A673 (cell line): Measurements from ENCODE around the gene CCDC86. TPM values are rescaled to one million over a fixed set of nuclear protein-coding genes. Genes with fewer than 3 reads are reported as not detected.

ENCODE experiments used
- BruUV-seq: library from RNA; stranded (reverse); fragments of 400-500 nt; replicated peaks from 2 replicates; lab custom pipeline; 2021; lab: Mats Ljungman, UMichigan
- CTCF ChIA-PET: fragments of 300-600 bp; sonication (Branson Sonifier 250); formaldehyde crosslinking; loops from one replicate; lab custom pipeline; 2022; ENCODE audit warnings: antibody characterized with exemption; lab: Charles Lee
- POLR2A ChIA-PET: fragments of 300-600 bp; sonication (Branson Sonifier 250); formaldehyde crosslinking; loops from one replicate; lab custom pipeline; 2022; ENCODE audit warnings: antibody characterized with exemption; ENCODE audit not compliant: low non-redundant PET; lab: Charles Lee
- DNase-seq: peaks from one replicate; pipeline ENCODE4 v3.0.0-alpha.2; 2015; ENCODE audit warnings: low spot score
- H3K27ac ChIP-seq: fragments of 200-600 bp; sonication (generic); 2 replicates; pipeline ENCODE4 v1.5.1; 2016; ENCODE audit warnings: mixed run types, low read depth, mild to moderate bottlenecking, mixed read lengths, antibody characterized with exemption, low read length; ENCODE audit not compliant: poor library complexity, severe bottlenecking
- H3K27me3 ChIP-seq: fragments of 200-600 bp; sonication (generic); replicated peaks from 2 replicates; pipeline ENCODE4 v1.6.1; 2017; ENCODE audit warnings: mixed run types, low read depth, mild to moderate bottlenecking, mixed read lengths, antibody characterized with exemption, low read length; ENCODE audit not compliant: insufficient read depth, poor library complexity
- H3K36me3 ChIP-seq: fragments of 200-600 bp; sonication (generic); 2 replicates; pipeline ENCODE4 v1.6.1; 2016; ENCODE audit warnings: mixed run types, mild to moderate bottlenecking, mixed read lengths, antibody characterized with exemption, low read length; ENCODE audit not compliant: insufficient read depth, poor library complexity, severe bottlenecking
- H3K4me1 ChIP-seq: fragments of 200-600 bp; sonication (generic); 2 replicates; pipeline ENCODE4 v1.6.1; 2017; ENCODE audit warnings: mixed run types, mild to moderate bottlenecking, mixed read lengths, antibody characterized with exemption, low read length; ENCODE audit not compliant: insufficient read depth, poor library complexity, severe bottlenecking
- H3K4me3 ChIP-seq: fragments of 200-600 bp; sonication (generic); 2 replicates; pipeline ENCODE4 v1.5.1; 2016; ENCODE audit warnings: low read depth, mixed run types, mild to moderate bottlenecking, mixed read lengths, low read length; ENCODE audit not compliant: poor library complexity, severe bottlenecking
- H3K9me3 ChIP-seq: fragments of 200-600 bp; sonication (generic); 2 replicates; pipeline ENCODE4 v1.6.1; 2016; ENCODE audit warnings: mixed run types, low read depth, mild to moderate bottlenecking, mixed read lengths, antibody characterized with exemption, low read length; ENCODE audit not compliant: poor library complexity, severe bottlenecking
- EZH2 ChIP-seq: fragments of 200-600 bp; sonication (generic); IDR thresholded peaks from 2 replicates; pipeline ENCODE4 v1.6.1; 2017; ENCODE audit warnings: borderline replicate concordance, low read depth, mild to moderate bottlenecking, mixed read lengths, antibody characterized with exemption, low read length; ENCODE audit not compliant: poor library complexity, severe bottlenecking
- intact Hi-C: fragments of 100-400 bp; cut with micrococcal nuclease; formaldehyde crosslinking; loops from one replicate; pipeline ENCODE4 v1.10.0; 2022; ENCODE audit not compliant: unreplicated experiment
- total RNA-seq: library from RNA; stranded (reverse); gene quantifications from 2 replicates; pipeline ENCODE4 v1.2.3, GENCODE V29; 2021
- TF ChIP-seq, protein P1 (sequence below): fragments of 300-800, 200-600 bp; sonication (generic); conservative IDR thresholded peaks from 2 replicates; pipeline ENCODE4 v1.5.1; 2017; ENCODE audit warnings: low read depth, mild to moderate bottlenecking, antibody characterized with exemption, low read length, moderate library complexity, mixed read lengths

The CCDC86 gene
- total RNA-seq, 1 experiment from 2014 or later: 188 TPM

GRCh38 chr11:60880643-60881282, 38.9 kb downstream of the CCDC86 start:
- no peak overlapping the region for H3K27ac ChIP-seq
- no peaks in the 10 kb centered on the region for H3K9me3 ChIP-seq
- H3K4me3 ChIP-seq: no peak overlapping the region
- no peaks in the 10 kb centered on the region for H3K36me3 ChIP-seq
- intact Hi-C loops: no loop called here
- H3K27me3 ChIP-seq: no peaks in the 10 kb centered on the region
- no peaks in the 10 kb centered on the region for H3K4me1 ChIP-seq
- no TSS peak for BruUV-seq
- POLR2A ChIA-PET: no interaction called here
- DNase-seq: no peak
- CTCF ChIA-PET: no interaction called here
- no peak for TF ChIP-seq EZH2
- TF ChIP-seq, protein P1, sequence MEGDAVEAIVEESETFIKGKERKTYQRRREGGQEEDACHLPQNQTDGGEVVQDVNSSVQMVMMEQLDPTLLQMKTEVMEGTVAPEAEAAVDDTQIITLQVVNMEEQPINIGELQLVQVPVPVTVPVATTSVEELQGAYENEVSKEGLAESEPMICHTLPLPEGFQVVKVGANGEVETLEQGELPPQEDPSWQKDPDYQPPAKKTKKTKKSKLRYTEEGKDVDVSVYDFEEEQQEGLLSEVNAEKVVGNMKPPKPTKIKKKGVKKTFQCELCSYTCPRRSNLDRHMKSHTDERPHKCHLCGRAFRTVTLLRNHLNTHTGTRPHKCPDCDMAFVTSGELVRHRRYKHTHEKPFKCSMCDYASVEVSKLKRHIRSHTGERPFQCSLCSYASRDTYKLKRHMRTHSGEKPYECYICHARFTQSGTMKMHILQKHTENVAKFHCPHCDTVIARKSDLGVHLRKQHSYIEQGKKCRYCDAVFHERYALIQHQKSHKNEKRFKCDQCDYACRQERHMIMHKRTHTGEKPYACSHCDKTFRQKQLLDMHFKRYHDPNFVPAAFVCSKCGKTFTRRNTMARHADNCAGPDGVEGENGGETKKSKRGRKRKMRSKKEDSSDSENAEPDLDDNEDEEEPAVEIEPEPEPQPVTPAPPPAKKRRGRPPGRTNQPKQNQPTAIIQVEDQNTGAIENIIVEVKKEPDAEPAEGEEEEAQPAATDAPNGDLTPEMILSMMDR: no peak

- Histone ChIP-seq H3K27ac (no peak overlapping the region), H3K4me3 (no peak overlapping the region), H3K9me3 (no peaks in the 10 kb centered on the region), H3K36me3 (peaks cover 17% of the 10 kb centered on the region), H3K27me3 (no peaks in the 10 kb centered on the region), H3K4me1 (no peaks in the 10 kb centered on the region)
- BruUV-seq: no TSS peak
- peak; percentile 40 for DNase-seq
- ChIA-PET CTCF (interaction anchor here (0.5 to 1.7 kb wide), 4 partner anchors 12 to 411 kb away, joined by 4 to 34 read pairs (median 8); no protein-coding TSS in a partner anchor), POLR2A (no interaction called here)
- TF ChIP-seq, protein P1: peak; percentile 50
- TF ChIP-seq EZH2: no peak
- intact Hi-C loops: loop anchor here (2.0 kb wide), 1 partner anchor 113 kb away; no protein-coding TSS in a partner anchor
Observed at GRCh38 chr11:60887556-60887955, 45.6 kb downstream of the CCDC86 start.

- no peak overlapping the region for H3K4me3 ChIP-seq
- no peak for TF ChIP-seq EZH2
- TF ChIP-seq, protein P1: no peak
- H3K9me3 ChIP-seq: no peaks in the 10 kb centered on the region
- BruUV-seq: no TSS peak
- POLR2A ChIA-PET: interaction anchor here (0.9 kb wide), 1 partner anchor 114 kb away, joined by 5 read pairs; no protein-coding TSS in a partner anchor
- no peaks in the 10 kb centered on the region for H3K4me1 ChIP-seq
- H3K36me3 ChIP-seq: peaks cover 40% of the 10 kb centered on the region
- intact Hi-C loops: loop anchor here (2.0 kb wide), 1 partner anchor 59 kb away; no protein-coding TSS in a partner anchor
- no peak overlapping the region for H3K27ac ChIP-seq
- H3K27me3 ChIP-seq: no peaks in the 10 kb centered on the region
- no peak for DNase-seq
- CTCF ChIA-PET: no interaction called here
Observed at GRCh38 chr11:60889869-60890311, 48.0 kb downstream of the CCDC86 start.
